Sigmoid colon (tissue), 7 donors: ENCODE measurements around the gene NAT8. TPM values are rescaled to one million over a fixed set of nuclear protein-coding genes. Genes with fewer than 3 reads are reported as not detected.
"Not testable (repeated sequence)": the region's sequence is repeated elsewhere in the genome, so short reads cannot be mapped to it uniquely, and the experiment has no call there.

ENCODE experiments used
- DNase-seq: peaks from one replicate; pipeline ENCODE4 v3.0.0-alpha.2; 2019
- H3K27ac ChIP-seq, 4 donors: fragments of 200-600 bp; sonication (generic); one replicate each; pipeline ENCODE4 v1.5.1; 2016 to 2019; ENCODE audit warnings: mild to moderate bottlenecking in 1 of 4
- H3K27me3 ChIP-seq, 3 donors: fragments of 200-600 bp; sonication (generic); one replicate each; pipeline ENCODE4 v1.5.1; 2019; ENCODE audit warnings: mild to moderate bottlenecking in 1 of 3
- H3K36me3 ChIP-seq, 4 donors: fragments of 200-600 bp; sonication (generic); one replicate each; pipeline ENCODE4 v1.5.1; 2016 to 2019
- H3K4me1 ChIP-seq, 4 donors: fragments of 200-600 bp; sonication (generic); one replicate each; pipeline ENCODE4 v1.5.1; 2017 to 2019
- H3K4me3 ChIP-seq, 4 donors: fragments of 200-600 bp; sonication (generic); one replicate each; pipeline ENCODE4 v1.5.1; 2017 to 2019; ENCODE audit warnings: mild to moderate bottlenecking in 2 of 4, moderate library complexity in 1 of 4
- H3K9me3 ChIP-seq, 4 donors: fragments of 200-600 bp in 3 of 4; sonication (generic) in 3 of 4; one replicate each; pipeline versions ENCODE4 v1.5.1 to v1.6.1; 2013 to 2019
- EP300 ChIP-seq, 4 donors: sonication (generic); formaldehyde crosslinking; IDR thresholded peaks; one replicate each; pipeline ENCODE4 v1.6.1; 2017; ENCODE audit warnings: antibody characterized with exemption in 4 of 4
- POLR2A ChIP-seq, 2 donors: fragments of 450-650 bp; IDR thresholded peaks; one replicate each; pipeline ENCODE4 v1.6.1; 2016; ENCODE audit warnings: antibody characterized with exemption in 2 of 2, mild to moderate bottlenecking in 2 of 2, moderate library complexity in 2 of 2
- POLR2AphosphoS5 ChIP-seq, 4 donors: sonication (generic); formaldehyde crosslinking; IDR thresholded peaks; one replicate each; pipeline ENCODE4 v1.6.1; 2017; ENCODE audit warnings: antibody characterized with exemption in 4 of 4
- WGBS, 2 donors: extraction: QIAGEN DNeasy Blood & Tissue Kit; methylation state at CpG; one replicate each; pipeline ENCODE4 v1.1.7; 2013; 5-methylcytosine and 5-hydroxymethylcytosine counted together
- intact Hi-C: fragments of 100-400 bp; cut with DNase I; formaldehyde crosslinking; loops from one replicate; pipeline ENCODE4 v1.15.1; 2023
- polyA plus RNA-seq, 3 donors: library from polyadenylated mRNA; stranded (reverse); fragments of 200-250 nt; gene quantifications; one replicate each; pipeline ENCODE4 v1.2.3, GENCODE V29; 2013
- total RNA-seq, 4 donors: library from RNA; depleted of rRNA; stranded (reverse); fragments of >200 nt; gene quantifications; one replicate each; pipeline ENCODE4 v1.1.0, GENCODE V29; 2016
- TF ChIP-seq, protein P1 (sequence below), 4 experiments: fragments of 450-650 bp in 3 of 4; fragments of 200-600 bp in 1 of 4; IDR thresholded peaks; one replicate each; pipeline ENCODE4 v1.5.1; 2016 to 2019; ENCODE audit warnings: antibody characterized with exemption in 4 of 4, mild to moderate bottlenecking in 3 of 4, moderate library complexity in 2 of 4
- donor health status: healthy with polysubstance abuse.
- donor health status: Bipolar disorder and iron deficiency.
- donor health status: healthy.

NAT8 gene
- total and polyA plus RNA-seq, 7 donors: 0.25 TPM; not detected in 6

GRCh38 chr2:73652348-73652747 lies 10.1 kb upstream of the NAT8 start:
- TF ChIP-seq, protein P1, sequence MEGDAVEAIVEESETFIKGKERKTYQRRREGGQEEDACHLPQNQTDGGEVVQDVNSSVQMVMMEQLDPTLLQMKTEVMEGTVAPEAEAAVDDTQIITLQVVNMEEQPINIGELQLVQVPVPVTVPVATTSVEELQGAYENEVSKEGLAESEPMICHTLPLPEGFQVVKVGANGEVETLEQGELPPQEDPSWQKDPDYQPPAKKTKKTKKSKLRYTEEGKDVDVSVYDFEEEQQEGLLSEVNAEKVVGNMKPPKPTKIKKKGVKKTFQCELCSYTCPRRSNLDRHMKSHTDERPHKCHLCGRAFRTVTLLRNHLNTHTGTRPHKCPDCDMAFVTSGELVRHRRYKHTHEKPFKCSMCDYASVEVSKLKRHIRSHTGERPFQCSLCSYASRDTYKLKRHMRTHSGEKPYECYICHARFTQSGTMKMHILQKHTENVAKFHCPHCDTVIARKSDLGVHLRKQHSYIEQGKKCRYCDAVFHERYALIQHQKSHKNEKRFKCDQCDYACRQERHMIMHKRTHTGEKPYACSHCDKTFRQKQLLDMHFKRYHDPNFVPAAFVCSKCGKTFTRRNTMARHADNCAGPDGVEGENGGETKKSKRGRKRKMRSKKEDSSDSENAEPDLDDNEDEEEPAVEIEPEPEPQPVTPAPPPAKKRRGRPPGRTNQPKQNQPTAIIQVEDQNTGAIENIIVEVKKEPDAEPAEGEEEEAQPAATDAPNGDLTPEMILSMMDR (IDR thresholded peaks at IDR 0.05): no peak
- TF ChIP-seq EP300 (IDR thresholded peaks at IDR 0.05): no peak
- no peak for TF ChIP-seq POLR2A (IDR thresholded peaks at IDR 0.05)
- no peak for TF ChIP-seq POLR2AphosphoS5 (IDR thresholded peaks at IDR 0.05)
- H3K4me1 ChIP-seq: no peaks in the 10 kb centered on the region
- intact Hi-C loops: no loop called here
- no peaks in the 10 kb centered on the region for H3K36me3 ChIP-seq
- H3K27ac ChIP-seq: no peak overlapping the region
- H3K9me3 ChIP-seq: no peaks in the 10 kb centered on the region
- H3K27me3 ChIP-seq: no peaks in the 10 kb centered on the region
- no peak for DNase-seq
- 91 to 94% methylated on average over 3 of the region's 3 CpGs for WGBS, 2 donors
- H3K4me3 ChIP-seq: no peak overlapping the region

GRCh38 chr2:73651591-73652230 lies 9.5 kb upstream of the NAT8 start:
- H3K36me3 ChIP-seq: no peaks in the 10 kb centered on the region

GRCh38 chr2:73647690-73648089 lies 5.5 kb upstream of the NAT8 start:
- WGBS, 2 donors: 82 to 87% methylated on average over 10 of the region's 10 CpGs
- H3K27me3 ChIP-seq, DNase-seq, intact Hi-C loops, H3K27ac ChIP-seq, H3K4me1 ChIP-seq, H3K36me3 ChIP-seq, H3K4me3 ChIP-seq, H3K9me3 ChIP-seq: not testable (repeated sequence)

More at GRCh38 chr2:73651591-73652230, 9.5 kb upstream of the NAT8 start:
- H3K9me3 ChIP-seq: no peaks in the 10 kb centered on the region
- intact Hi-C loops: no loop called here
- 63 to 86% methylated on average over 6 of the region's 6 CpGs for WGBS, 2 donors
- no peak overlapping the region for H3K4me3 ChIP-seq
- no peaks in the 10 kb centered on the region for H3K27me3 ChIP-seq
- no peak for DNase-seq
- TF ChIP-seq POLR2A (IDR thresholded peaks at IDR 0.05): no peak
- TF ChIP-seq EP300 (IDR thresholded peaks at IDR 0.05): no peak
- TF ChIP-seq, protein P1 (IDR thresholded peaks at IDR 0.05): no peak
- no peak for TF ChIP-seq POLR2AphosphoS5 (IDR thresholded peaks at IDR 0.05)
- no peak overlapping the region for H3K27ac ChIP-seq
- no peaks in the 10 kb centered on the region for H3K4me1 ChIP-seq

- Histone ChIP-seq H3K36me3 (no peaks in the 10 kb centered on the region), H3K4me1 (no peaks in the 10 kb centered on the region), H3K27ac (no peak overlapping the region), H3K9me3 (no peaks in the 10 kb centered on the region), H3K27me3 (no peaks in the 10 kb centered on the region), H3K4me3 (no peak overlapping the region)
- DNase-seq: no peak
- no peak for TF ChIP-seq POLR2A (IDR thresholded peaks at IDR 0.05)
- TF ChIP-seq, protein P1 (IDR thresholded peaks at IDR 0.05): no peak
- no peak for TF ChIP-seq POLR2AphosphoS5 (IDR thresholded peaks at IDR 0.05)
- TF ChIP-seq EP300 (IDR thresholded peaks at IDR 0.05): no peak
- intact Hi-C loops: no loop called here
- WGBS, 2 donors: 60 to 80% methylated on average over 3 of the region's 3 CpGs
Observed at GRCh38 chr2:73641767-73642062, 507 bp downstream of the NAT8 start.

GRCh38 chr2:73640946-73641766 lies 1.1 kb downstream of the NAT8 start:
- 91 to 92% methylated on average over 19 of the region's 19 CpGs for WGBS, 2 donors
- Histone ChIP-seq H3K36me3 (no peaks in the 10 kb centered on the region), H3K4me1 (no peaks in the 10 kb centered on the region), H3K9me3 (no peaks in the 10 kb centered on the region), H3K27ac (no peak overlapping the region), H3K27me3 (no peaks in the 10 kb centered on the region), H3K4me3 (no peak overlapping the region)
- no peak for TF ChIP-seq POLR2AphosphoS5 (IDR thresholded peaks at IDR 0.05)
- TF ChIP-seq, protein P1 (IDR thresholded peaks at IDR 0.05): no peak
- no peak for TF ChIP-seq EP300 (IDR thresholded peaks at IDR 0.05)
- no peak for TF ChIP-seq POLR2A (IDR thresholded peaks at IDR 0.05)
- intact Hi-C loops: no loop called here
- DNase-seq: no peak
